ENCODE measurements around the gene STK32B. TPM values are rescaled to one million over a fixed set of nuclear protein-coding genes. Genes with fewer than 3 reads are reported as not detected.
A peak's percentile ranks its signal among the peaks of the same experiment; 100 is the strongest.

STK32B gene
- total and polyA plus RNA-seq, 9 of the 15 experiments (the other 6 are each of a cell fraction or from before 2014, with no cell fraction given) = 0.03 to 0.20 (median 0.07) TPM; not detected in 2

GRCh38 chr4:5037553-5038551 is 13.4 kb upstream of the STK32B start (continued):
- TF ChIP-seq ETS2 (tag; IDR thresholded peaks at IDR 0.05; ENCODE audit: borderline replicate concordance, poor library complexity, severe bottlenecking) (no peak), HMG20A (CRISPR knock-in tag; conservative IDR thresholded peaks at IDR 0.05) (no peak), TGIF2 (CRISPR knock-in tag; IDR thresholded peaks at IDR 0.05) (no peak), ZNF407 (IDR thresholded peaks at IDR 0.05; ENCODE audit: low read depth) (no peak), ZNF512 (tag; IDR thresholded peaks at IDR 0.05) (no peak), NRF1 (conservative IDR thresholded peaks at IDR 0.05 in 1 of 2, IDR thresholded peaks at IDR 0.05 in 1 of 2) (no peak; a peak in 1 of 4 replicates), SRSF7 (optimal IDR thresholded peaks at IDR 0.05; ENCODE audit: low read depth, low read length) (no peak), CTCFL (IDR thresholded peaks at IDR 0.05; ENCODE audit: borderline replicate concordance, insufficient read depth, low read depth, low read length, poor library complexity, severe bottlenecking) (no peak), ELF4 (CRISPR knock-in tag; IDR thresholded peaks at IDR 0.05) (0 out of 2 replicates have a peak, but pooled peaks have one; percentile 57)
